MCF 10A (cell line): ENCODE measurements around the gene B4GALNT3. TPM values are rescaled to one million over a fixed set of nuclear protein-coding genes. Genes with fewer than 3 reads are reported as not detected.

Experiments
- BruUV-seq: library from RNA; stranded (reverse); fragments of 400-500 nt; replicated peaks from 2 replicates; lab custom pipeline; 2021; lab: Mats Ljungman, UMichigan
- CTCF ChIA-PET: fragments of 300-600 bp; sonication (Branson Sonifier 250); formaldehyde crosslinking; extraction: SDS; loops from one replicate; lab custom pipeline; 2021; ENCODE audit warnings: antibody characterized with exemption, inconsistent platforms; lab: Yijun Ruan, JAX
- POLR2A ChIA-PET: fragments of 300-600, 350-650 bp; sonication (Branson Sonifier 250); formaldehyde crosslinking; extraction: SDS; loops from one replicate; lab custom pipeline; 2020; ENCODE audit warnings: antibody characterized with exemption, inconsistent platforms; lab: Yijun Ruan, JAX
- DNase-seq: peaks from one replicate; pipeline ENCODE4 v3.0.0-alpha.2; 2018; ENCODE audit not compliant: unreplicated experiment
- H3K27ac Mint-ChIP-seq: one replicate; pipeline ENCODE4 v1.8.0; 2022; ENCODE audit warnings: mild to moderate bottlenecking, low read depth, mixed read lengths; ENCODE audit not compliant: unreplicated experiment
- H3K27me3 Mint-ChIP-seq: one replicate; pipeline ENCODE4 v1.8.0; 2022; ENCODE audit warnings: mixed read lengths; ENCODE audit not compliant: insufficient read depth, unreplicated experiment
- H3K36me3 Mint-ChIP-seq: one replicate; pipeline ENCODE4 v1.8.0; 2022; ENCODE audit warnings: mild to moderate bottlenecking, moderate library complexity, mixed read lengths; ENCODE audit not compliant: insufficient read depth, unreplicated experiment
- H3K4me1 Mint-ChIP-seq: one replicate; pipeline ENCODE4 v1.8.0; 2022; ENCODE audit warnings: mixed read lengths; ENCODE audit not compliant: insufficient read depth, unreplicated experiment
- H3K4me3 Mint-ChIP-seq: one replicate; pipeline ENCODE4 v1.8.0; 2022; ENCODE audit warnings: mild to moderate bottlenecking, moderate library complexity, mixed read lengths; ENCODE audit not compliant: unreplicated experiment
- H3K9me3 Mint-ChIP-seq: one replicate; pipeline ENCODE4 v1.8.0; 2022; ENCODE audit warnings: mixed read lengths; ENCODE audit not compliant: unreplicated experiment
- intact Hi-C: fragments of 100-400 bp; cut with micrococcal nuclease; formaldehyde crosslinking; loops from 2 replicates; pipeline ENCODE4 v1.14.1; 2022
- total RNA-seq: library from RNA; stranded (reverse); gene quantifications from 2 replicates; pipeline ENCODE4 v1.2.3, GENCODE V29; 2022
- TF ChIP-seq, protein P1 (sequence below): fragments of 200-600 bp; IDR thresholded peaks from one replicate; pipeline ENCODE4 v1.8.0; 2022; ENCODE audit warnings: antibody characterized with exemption, mild to moderate bottlenecking; ENCODE audit not compliant: unreplicated experiment

Gene B4GALNT3
- total RNA-seq, 1 experiment from 2014 or later = 0.68 TPM

DNA sequence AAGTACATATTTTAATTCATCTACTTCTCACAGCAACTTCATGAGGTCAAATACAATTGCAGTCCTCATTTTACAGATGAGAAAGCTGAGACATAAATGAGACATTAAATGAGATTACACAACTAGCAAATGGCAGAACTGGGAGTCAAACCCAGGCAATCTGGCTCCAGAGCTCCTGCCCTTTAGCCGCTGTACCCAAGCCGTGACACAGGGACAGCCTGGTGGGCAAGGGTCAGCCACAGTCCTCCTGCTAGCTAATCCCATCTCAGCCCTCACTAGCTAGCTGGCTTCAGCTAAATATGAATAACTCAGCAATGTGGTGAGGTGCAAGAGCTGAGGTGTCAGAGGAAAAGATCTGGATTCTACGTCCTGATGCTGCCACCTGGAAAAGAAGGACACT lies 148.7 kb downstream of the B4GALNT3 start:
- H3K4me1 Mint-ChIP-seq = peaks cover 13% of the 10 kb centered on the region
- H3K36me3 Mint-ChIP-seq = no peaks in the 10 kb centered on the region
- TF ChIP-seq, protein P1, sequence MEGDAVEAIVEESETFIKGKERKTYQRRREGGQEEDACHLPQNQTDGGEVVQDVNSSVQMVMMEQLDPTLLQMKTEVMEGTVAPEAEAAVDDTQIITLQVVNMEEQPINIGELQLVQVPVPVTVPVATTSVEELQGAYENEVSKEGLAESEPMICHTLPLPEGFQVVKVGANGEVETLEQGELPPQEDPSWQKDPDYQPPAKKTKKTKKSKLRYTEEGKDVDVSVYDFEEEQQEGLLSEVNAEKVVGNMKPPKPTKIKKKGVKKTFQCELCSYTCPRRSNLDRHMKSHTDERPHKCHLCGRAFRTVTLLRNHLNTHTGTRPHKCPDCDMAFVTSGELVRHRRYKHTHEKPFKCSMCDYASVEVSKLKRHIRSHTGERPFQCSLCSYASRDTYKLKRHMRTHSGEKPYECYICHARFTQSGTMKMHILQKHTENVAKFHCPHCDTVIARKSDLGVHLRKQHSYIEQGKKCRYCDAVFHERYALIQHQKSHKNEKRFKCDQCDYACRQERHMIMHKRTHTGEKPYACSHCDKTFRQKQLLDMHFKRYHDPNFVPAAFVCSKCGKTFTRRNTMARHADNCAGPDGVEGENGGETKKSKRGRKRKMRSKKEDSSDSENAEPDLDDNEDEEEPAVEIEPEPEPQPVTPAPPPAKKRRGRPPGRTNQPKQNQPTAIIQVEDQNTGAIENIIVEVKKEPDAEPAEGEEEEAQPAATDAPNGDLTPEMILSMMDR = no peak
- intact Hi-C loops = no loop called here
- no peak overlapping the region for H3K4me3 Mint-ChIP-seq
- no peak for DNase-seq
- no peak overlapping the region for H3K27ac Mint-ChIP-seq
- no TSS peak for BruUV-seq
- peaks cover 8% of the 10 kb centered on the region for H3K9me3 Mint-ChIP-seq
- ChIA-PET POLR2A (interaction anchor here (0.6 to 2.4 kb wide), 2 partner anchors 10 to 398 kb away, joined by 3 to 7 read pairs; no protein-coding TSS in a partner anchor), CTCF (no interaction called here)
- H3K27me3 Mint-ChIP-seq = no peaks in the 10 kb centered on the region

DNA sequence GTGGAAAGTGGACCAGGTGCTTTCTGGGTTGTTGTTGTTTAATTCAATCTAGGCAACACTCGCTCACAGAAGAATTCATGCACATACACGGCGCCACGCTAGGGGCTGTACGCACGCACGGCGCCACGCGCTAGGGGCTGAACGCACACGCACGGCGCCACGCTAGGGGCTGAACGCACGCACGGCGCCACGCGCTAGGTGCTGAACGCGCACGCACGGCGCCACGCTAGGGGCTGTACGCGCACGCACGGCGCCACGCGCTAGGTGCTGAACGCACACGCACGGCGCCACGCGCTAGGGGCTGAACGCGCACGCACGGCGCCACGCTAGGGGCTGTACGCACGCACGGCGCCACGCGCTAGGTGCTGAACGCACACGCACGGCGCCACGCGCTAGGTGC lies 149.2 kb downstream of the B4GALNT3 start:
- no peak overlapping the region for H3K4me3 Mint-ChIP-seq
- H3K27ac Mint-ChIP-seq = no peak overlapping the region
- ChIA-PET CTCF (no interaction called here), POLR2A (interaction anchor here (0.6 to 1.3 kb wide), 2 partner anchors 28 to 397 kb away, joined by 3 to 5 read pairs; no protein-coding TSS in a partner anchor)
- H3K9me3 Mint-ChIP-seq = peaks cover 8% of the 10 kb centered on the region
- H3K27me3 Mint-ChIP-seq = no peaks in the 10 kb centered on the region
- no TSS peak for BruUV-seq
- intact Hi-C loops = no loop called here
- H3K36me3 Mint-ChIP-seq = no peaks in the 10 kb centered on the region
- DNase-seq = no peak
- peaks cover 13% of the 10 kb centered on the region for H3K4me1 Mint-ChIP-seq
- TF ChIP-seq, protein P1 = no peak

DNA sequence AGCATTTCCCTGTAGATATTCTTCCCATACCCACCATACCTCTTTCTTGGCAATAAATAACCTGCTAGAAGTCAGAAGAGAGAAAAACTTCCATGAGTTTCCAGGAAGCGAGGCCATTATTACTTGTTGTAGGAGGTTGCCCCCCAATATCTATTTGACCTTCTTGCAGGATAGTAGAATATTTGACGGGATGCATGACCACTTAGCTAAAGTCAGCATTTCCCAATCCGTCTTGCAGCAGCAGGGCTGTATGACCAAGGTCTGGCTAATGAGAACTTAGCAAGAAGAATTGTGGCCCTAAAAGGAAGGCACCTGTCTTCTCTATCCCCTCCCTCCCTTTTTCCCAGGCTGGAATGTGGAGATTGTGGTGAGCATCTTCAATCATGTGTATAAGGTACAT lies 152.0 kb downstream of the B4GALNT3 start:
- DNase-seq = no peak
- Mint-ChIP-seq H3K36me3 (no peaks in the 10 kb centered on the region), H3K4me3 (no peak overlapping the region), H3K27ac (no peak overlapping the region), H3K4me1 (peaks cover 13% of the 10 kb centered on the region), H3K27me3 (no peaks in the 10 kb centered on the region), H3K9me3 (peaks cover 8% of the 10 kb centered on the region)
- intact Hi-C loops = no loop called here
- ChIA-PET POLR2A (no interaction called here), CTCF (interaction anchor here (0.6 kb wide), 1 partner anchor 16 kb away, joined by 5 read pairs; no protein-coding TSS in a partner anchor)
- TF ChIP-seq, protein P1 = no peak
- BruUV-seq = no TSS peak

DNA sequence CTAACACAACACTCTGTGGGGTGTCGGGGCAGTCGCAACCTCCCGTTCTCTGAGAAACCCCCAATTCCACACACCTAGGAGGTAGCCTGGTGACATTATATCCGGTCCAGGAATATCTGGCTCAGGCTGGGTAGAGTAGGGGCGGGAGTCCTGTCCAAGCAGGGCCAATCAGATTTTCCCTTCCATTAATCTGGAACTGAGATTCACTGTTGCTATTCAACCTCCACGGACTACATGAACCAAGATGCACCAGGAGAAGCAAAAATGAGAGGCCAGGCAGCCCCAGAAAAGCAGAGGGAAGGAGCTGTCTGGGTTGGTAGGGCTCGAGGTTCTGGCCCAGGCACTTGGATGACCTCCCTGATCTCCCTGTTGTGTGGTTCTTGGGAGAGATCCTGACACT lies 152.6 kb downstream of the B4GALNT3 start:
- CTCF ChIA-PET = interaction anchor here (0.7 kb wide), 1 partner anchor 173 kb away, joined by 3 read pairs; no protein-coding TSS in a partner anchor
- TF ChIP-seq, protein P1 = no peak

More for the DNA sequence above, 152.6 kb downstream of the B4GALNT3 start:
- Mint-ChIP-seq H3K9me3 (peaks cover 8% of the 10 kb centered on the region), H3K36me3 (no peaks in the 10 kb centered on the region), H3K27me3 (no peaks in the 10 kb centered on the region), H3K4me1 (peaks cover 13% of the 10 kb centered on the region), H3K27ac (no peak overlapping the region), H3K4me3 (no peak overlapping the region)
- BruUV-seq = no TSS peak
- POLR2A ChIA-PET = no interaction called here
- intact Hi-C loops = no loop called here
- no peak for DNase-seq
